Activated T-helper 1 cell treated with anti-CD3 and anti-CD28 coated beads, Interleukin-2, amount 50 U/mL, for 16 hours (primary cell): ENCODE measurements around the gene OGG1.
A peak's percentile ranks its signal among the peaks of the same experiment; 100 is the strongest.

Source experiments
- DNase-seq, 2 donors: peaks; one replicate each; pipeline ENCODE4 v3.0.0-alpha.2; 2020; ENCODE audit warnings: low read depth in 1 of 2, low spot score in 1 of 2

The OGG1 gene

DNA sequence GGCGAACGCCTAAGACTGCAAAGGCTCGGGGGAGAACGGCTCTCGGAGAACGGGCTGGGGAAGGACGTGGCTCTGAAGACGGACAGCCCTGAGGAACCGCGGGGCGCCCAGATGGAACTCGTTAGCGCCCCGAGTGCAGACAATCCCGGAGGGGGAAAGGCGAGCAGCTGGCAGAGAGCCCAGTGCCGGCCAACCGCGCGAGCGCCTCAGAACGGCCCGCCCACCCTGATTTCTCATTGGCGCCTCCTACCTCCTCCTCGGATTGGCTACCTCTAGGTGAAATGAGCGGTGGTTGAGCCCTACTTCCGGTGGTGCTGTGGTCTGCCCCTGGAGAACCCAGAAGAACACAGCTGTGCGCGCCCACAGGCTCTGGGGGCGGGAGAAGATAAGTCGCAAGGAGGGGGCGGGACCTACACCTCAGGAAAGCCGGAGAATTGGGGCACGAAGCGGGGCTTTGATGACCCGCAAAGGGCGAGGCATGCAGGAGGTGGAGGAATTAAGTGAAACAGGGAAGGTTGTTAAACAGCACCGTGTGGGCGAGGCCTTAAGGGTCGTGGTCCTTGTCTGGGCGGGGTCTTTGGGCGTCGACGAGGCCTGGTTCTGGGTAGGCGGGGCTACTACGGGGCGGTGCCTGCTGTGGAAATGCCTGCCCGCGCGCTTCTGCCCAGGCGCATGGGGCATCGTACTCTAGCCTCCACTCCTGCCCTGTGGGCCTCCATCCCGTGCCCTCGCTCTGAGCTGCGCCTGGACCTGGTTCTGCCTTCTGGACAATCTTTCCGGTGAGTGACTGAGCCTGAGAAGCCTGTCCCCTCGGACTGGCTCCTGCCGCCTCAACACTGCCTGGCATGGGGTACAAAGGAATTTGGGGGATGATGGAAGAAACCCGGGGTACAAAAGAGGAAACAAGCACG lies at the start of gene OGG1:
Gene OGG1, plus strand, starts transcription at position 308 of the 911 bp plus-strand sequence. Its CDS starts 335 bp downstream, at position 643.
- DNase-seq = peak; percentile 85 to 90

DNA sequence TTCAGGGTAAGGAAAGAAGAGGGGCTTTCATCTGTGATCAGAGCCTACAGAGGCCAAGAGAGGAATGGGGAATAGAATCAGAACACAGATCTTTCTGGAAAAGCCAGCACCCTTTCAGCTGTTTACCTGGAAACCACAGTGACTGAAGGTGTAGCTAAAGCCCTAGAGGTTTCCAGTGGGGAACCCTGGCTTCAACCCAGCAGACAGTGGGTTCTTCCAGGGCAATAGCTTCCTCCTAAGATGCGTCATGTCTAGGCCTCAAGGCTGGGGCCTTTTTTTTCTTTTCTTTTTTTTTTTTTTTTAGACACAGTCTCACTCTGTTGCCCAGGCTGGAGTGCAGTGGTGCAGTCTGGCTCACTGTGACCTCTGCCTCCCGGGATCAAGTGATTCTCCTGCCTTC lies 49.2 kb upstream of the OGG1 start:
- no peak for DNase-seq

- no peak for DNase-seq
Measured at GRCh38 chr3:9701006-9701405, 48.7 kb upstream of the OGG1 start.

GRCh38 chr3:9701711-9702110 lies 48.0 kb upstream of the OGG1 start:
- DNase-seq = no peak

GRCh38 chr3:9703240-9703639 lies 46.5 kb upstream of the OGG1 start:
- DNase-seq = no peak

GRCh38 chr3:9703736-9704346 lies 45.9 kb upstream of the OGG1 start, which contains the start of gene CPNE9:
Gene CPNE9, plus strand, starts transcription at chr3:9703833. Its CDS starts 164 bp downstream, at chr3:9703997.
- no peak for DNase-seq

DNA sequence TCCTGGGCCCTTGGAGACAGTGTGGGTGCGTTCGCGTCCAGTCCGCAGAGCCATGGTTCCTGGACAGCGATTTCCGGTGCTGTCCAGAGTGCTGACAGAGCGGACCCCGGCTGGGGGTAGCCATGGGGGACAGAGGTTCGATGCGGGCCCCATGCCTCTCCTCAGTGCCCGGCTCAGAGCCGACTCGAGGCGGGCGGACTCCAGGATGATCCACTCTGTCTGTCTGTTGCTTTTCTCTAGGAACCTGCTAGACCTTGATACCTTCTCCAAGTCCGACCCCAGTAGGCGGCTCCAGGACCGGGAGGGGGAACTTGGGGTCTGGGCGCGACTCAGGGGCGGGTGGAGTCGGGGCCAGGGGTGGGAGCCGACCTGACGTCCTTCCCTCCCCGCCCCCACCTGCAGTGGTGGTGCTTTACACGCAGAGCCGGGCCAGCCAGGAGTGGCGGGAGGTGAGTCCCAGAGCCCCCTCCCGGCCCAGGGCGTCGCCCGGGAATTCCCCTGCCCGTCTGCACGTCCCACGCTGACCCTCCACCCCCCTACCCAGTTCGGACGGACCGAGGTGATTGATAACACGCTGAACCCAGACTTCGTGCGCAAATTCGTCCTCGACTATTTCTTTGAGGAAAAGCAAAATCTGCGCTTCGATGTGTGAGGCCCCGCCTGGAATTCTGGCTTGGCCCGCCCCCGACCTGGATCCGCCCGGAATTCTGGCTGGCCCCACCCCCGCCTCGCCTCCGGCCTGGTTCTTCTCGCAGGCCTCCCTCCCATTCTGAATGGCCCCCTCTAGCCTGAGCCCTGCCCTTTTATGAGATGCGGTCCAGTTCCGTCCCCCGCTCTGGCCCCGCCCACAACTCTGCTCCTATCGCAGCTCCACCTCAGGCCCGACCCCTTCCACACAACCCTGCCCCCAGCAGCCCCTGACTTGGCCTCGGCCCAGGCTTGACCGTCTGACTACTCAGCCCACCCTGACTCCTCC lies 45.1 kb upstream of the OGG1 start:
- DNase-seq = no peak

DNA sequence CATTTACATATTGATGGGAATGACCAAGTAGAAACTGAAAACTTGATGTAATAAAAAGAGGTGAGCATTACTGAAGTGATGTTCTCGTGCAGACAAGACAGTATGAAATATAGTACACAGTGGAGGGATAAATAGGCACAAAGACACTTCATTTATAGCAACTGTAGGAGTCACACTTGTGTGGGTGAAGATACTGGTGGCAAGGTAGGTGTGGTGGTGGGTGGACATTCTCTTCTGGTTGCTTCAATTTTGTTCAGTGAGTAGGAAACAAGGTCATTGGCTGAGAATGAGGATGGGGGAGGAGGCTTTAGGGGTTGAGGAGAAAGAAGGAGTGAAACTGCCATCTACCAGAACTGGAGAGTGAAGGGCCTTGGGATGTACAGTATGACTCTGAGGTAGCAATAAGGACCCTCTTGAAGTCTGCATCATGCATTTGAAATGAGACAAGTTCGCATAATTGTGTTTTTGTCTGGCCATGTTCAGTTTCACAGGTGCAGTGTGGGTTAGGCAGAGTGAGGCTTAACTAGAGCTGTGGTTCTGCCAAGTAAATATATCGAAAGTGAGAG lies 39.5 kb upstream of the OGG1 start:
- no peak for DNase-seq

GRCh38 chr3:9712415-9712814 lies 37.3 kb upstream of the OGG1 start:
- no peak for DNase-seq

- no peak for DNase-seq
Measured at GRCh38 chr3:9713142-9713541, 36.6 kb upstream of the OGG1 start.

GRCh38 chr3:9715136-9715535 lies 34.6 kb upstream of the OGG1 start:
- no peak for DNase-seq

GRCh38 chr3:9715764-9716437 lies 33.9 kb upstream of the OGG1 start:
- no peak for DNase-seq

GRCh38 chr3:9716801-9717555 lies 32.8 kb upstream of the OGG1 start:
- no peak for DNase-seq

DNA sequence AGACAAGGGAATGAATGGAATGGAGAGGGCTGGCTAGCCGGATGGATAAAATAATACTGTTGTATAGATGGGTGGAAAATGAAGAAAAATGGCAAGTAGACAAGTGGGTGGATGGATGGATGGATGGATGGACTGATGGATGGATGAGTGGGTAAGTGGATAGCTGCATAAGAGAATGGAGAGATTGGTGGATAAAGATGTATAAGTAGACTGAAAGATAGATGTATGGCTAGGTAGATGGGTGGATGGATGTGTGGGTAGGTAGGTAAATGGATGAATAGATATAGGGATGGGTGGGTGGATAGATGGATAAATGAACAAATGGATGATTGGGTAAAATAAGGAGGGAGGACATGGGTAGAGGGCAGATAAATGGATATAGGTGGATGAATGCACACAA lies 32.2 kb upstream of the OGG1 start:
- no peak for DNase-seq

DNA sequence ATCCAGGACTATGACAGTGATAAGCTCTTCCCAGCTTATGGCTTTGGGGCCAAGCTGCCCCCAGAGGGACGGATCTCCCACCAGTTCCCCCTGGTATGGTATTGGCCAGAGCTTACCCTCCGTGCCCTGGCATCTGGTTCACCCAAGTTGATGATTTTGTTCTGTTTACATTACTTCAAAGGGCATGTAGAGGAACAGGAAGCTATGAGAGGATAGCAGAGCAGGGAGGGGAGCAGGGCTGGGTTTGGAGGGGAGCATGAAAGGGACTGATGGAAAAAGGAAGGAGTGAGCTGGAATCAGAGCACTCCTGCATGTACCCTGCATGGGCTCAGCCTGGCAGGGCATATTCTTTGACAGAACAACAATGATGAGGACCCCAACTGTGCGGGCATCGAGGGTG lies 31.6 kb upstream of the OGG1 start:
- DNase-seq = no peak

- DNase-seq = no peak
Measured at GRCh38 chr3:9721015-9721699, 28.6 kb upstream of the OGG1 start.

DNA sequence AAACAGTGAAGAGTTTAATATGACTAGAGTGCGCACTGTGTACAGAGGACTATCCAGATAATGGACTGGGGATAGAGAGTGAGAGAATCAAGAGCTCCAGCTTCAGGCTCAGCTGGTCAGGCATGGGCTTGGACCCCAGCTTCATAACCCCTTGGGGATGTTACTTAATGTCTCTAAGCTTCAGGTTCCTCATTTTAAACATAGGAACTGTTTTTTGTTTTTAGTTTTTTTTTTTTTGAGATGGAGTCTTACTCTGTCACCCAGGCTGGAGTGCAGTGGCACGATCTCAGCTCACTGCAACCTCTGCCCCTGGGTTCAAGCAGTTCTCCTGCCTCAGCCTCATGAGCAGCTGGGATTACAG lies 28.1 kb upstream of the OGG1 start:
- DNase-seq = no peak

DNA sequence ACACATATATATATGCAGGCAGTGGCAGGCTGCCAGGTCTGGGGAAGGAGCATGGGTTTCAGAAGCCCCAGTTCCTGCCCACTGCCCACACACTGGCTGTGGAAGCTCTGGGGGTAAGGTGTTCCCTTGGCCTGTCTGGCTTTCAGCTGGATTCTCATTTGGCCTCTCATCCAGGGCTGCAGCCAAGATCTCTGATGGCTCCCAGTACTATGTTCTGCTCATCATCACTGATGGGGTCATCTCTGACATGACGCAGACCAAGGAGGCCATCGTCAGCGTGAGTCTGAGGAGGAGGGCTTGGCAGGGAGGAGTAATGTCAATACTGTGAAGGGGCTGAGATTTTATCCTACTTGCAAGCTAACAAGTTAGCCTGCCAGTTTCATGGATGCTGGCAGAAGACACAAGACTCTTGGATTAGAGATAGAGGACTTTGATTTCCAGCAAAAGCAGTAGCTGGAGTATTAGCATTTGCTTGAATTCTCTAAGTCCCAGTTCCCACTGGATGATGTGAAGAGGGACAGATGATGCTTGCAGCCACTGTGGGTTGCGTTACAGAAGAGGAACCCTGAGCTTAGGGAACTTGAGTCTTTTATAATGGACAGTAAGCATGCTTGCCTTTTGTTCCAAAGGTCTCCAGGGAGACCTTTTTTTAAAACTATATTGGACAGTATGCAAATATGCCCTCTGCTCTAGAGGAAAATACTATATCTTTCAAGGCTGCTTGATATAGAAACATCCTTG lies 23.8 kb upstream of the OGG1 start:
- DNase-seq = no peak
